ENCODE results near the gene SERGEF.

SERGEF gene

DNA sequence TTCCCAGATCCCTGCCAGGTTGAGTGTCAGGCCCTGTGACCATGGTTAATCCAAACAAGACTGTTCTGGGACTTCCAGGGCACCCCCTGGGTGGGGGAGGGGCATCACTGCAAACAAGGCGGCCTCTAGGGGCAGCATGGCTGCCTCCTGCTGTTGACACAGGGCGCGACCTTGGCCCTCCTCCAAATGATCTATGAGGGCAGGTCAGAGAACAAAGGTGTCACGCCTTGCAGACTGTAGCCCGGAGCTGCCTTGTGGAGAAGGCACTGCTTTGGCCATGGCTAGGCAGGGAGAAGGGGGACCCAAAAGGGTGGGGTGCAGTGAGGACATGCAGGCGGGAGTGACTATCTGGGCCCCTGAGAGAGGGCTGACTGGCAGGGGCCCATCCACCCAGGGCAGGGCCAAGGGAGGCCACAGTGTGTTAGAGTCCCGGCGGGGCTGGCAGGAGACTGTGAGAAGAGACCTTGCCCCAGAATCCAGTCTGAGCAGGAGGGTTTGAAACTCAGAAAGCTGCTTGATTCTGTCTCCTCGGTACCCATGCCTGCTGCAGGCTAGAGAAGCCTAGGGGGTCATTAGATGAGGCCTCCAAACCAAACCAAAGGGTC lies 242.7 kb downstream of the SERGEF start:
- DNase-seq, result no peak

DNA sequence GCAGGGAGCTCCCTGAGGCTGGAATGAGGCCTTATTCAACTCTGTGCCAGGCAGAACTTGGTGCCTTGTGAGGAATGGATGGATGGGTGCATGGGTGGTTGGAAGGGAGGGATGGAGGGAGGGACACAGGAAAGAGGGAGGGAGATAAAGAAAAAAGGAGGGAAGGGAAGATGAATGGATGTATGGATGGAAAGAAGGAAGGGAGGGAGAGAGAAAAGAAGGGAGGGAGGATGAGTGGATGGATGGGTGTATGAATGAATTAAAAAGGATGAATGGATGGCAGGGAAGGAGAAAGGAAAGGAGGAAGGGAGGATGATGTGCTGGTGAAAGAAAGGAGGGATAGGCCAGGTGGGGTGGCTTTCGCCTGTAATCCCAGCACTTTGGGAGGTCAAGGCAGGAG lies 243.6 kb downstream of the SERGEF start:
- no peak for DNase-seq

DNA sequence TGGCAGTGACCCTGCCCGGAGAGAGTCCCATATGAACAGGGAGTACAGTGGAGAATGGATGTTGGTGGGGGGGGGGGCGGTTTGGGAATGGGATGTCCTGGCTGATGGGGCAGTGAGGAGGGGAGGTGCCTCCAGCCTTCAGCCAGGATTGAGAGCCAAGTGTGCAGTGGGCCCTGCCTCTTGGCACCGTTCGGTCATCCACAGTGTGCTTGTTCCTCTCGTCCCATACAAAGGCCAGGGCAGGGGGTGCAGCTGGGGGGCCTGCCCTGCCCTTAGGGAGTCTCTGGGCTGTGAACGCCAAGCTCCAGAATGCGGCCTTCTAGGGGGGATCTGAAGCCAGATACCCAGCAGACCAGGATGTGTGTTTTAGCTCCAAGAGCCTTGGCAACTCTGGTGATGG lies 244.3 kb downstream of the SERGEF start:
- no peak for DNase-seq

DNA sequence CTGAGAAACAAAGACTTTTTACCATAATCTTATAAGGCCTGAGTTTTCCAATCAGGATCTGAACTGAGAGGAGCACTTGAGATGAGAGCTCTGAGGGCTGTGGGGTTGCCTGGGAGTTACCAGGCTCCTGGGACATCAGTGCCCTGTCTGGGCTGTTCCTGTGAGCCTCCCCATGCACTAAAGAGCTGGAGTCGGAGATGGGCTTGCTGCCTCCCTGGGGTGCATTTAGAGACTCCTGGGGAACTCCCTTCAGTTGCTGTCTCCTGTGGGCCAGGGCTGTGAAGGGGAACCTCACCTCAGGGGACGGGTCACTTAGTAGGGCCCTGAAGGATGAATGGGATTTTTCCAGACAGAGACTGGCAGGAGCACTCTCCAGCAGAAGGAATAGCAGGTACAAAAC lies 244.9 kb downstream of the SERGEF start:
- DNase-seq, result no peak

DNA sequence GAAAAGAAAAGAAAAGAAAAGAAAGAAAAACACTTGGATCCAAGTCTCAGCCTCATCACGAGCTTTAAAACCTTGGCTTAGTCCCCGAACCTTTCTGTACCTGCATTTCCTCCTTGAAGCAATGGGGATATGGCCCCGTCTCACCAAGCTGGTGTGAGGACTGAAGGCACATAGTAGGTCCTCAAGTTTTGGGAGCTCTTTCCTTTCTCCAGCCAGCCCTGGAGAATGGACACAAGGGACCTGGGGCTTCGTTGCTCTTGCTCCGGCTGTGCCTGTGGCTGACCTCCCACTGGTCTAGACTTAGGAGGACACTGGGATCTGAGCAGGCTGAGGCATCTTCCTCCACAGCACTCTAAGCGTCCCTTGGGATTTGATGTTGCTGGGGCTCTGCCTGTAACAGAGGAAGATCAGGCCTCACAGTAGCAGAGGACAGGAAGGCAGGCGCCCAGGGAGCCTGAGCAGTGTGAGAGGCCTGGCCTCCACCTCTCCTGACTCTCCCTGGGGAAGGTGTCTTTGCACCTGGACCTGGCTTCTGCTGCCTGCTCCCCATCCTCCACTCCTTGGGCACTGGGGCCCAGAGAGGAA lies 245.5 kb downstream of the SERGEF start:
- DNase-seq, result no peak

DNA sequence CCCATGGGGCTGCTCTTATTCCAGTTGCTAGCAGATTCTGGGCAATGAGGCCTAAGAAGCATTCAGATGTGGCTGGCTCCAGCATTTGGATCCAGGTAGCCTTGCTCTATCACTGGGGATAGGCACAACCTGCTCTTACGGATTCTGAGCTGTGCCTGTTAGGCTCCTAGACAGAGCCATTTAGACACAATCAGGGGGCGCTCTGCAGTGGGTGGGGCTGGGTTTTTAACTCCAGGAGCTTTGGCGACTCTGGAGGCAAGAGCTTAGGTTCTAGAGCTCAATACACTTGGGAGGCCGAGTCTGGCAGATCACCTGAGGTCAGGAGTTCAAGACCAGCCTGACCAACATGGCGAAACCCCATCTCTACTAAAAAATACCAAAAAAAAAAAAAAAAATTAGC lies 246.3 kb downstream of the SERGEF start:
- DNase-seq, result no peak

DNA sequence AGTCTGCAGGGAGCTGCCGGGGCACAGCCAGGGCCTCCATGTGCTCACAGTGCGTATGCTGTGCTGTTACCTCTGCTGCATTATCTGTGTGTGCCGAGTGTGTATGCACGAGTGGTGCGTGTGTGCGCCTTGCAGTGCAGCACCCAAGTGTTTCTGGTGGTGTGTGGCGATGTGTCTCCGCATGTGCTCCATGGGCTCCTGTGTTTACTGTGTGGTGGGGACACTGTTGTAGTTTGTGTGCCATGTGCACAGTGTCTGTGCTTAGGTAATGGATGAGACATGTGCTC lies 246.8 kb downstream of the SERGEF start:
- no peak for DNase-seq

DNA sequence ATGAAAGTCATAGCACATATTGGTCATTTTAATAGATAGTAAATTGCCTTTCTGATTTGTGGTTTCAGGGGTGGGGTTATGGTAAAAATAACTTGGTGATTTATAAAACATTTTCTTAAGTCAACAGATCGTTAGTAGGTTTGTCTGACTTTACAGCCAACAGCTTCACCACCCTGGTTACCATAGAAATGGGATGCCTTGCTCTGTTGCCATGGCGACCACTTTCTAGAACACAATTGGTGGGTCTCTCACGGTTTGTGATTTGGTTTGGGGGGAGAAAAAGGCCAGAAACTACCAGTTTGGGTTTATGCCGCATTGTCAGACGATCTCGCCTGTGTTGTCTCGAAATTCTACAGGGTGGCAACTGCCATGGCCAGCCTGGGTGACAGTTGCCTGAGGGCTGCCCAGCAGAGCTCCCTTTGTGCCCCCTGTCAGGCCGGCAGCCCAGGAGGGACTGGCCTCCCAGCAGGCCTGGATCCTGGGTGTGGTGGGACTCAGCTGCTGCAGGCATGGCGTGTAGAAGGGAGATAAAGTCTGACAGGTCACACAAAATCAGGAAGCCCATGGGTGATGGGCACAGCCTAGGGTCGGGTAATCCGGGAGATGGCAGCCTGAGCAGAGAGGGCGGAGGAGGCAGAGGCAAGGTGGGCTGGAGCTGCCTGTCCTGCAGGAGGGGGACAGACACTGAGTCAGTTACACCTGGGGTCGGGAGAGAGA lies 247.3 kb downstream of the SERGEF start:
- DNase-seq, result no peak

DNA sequence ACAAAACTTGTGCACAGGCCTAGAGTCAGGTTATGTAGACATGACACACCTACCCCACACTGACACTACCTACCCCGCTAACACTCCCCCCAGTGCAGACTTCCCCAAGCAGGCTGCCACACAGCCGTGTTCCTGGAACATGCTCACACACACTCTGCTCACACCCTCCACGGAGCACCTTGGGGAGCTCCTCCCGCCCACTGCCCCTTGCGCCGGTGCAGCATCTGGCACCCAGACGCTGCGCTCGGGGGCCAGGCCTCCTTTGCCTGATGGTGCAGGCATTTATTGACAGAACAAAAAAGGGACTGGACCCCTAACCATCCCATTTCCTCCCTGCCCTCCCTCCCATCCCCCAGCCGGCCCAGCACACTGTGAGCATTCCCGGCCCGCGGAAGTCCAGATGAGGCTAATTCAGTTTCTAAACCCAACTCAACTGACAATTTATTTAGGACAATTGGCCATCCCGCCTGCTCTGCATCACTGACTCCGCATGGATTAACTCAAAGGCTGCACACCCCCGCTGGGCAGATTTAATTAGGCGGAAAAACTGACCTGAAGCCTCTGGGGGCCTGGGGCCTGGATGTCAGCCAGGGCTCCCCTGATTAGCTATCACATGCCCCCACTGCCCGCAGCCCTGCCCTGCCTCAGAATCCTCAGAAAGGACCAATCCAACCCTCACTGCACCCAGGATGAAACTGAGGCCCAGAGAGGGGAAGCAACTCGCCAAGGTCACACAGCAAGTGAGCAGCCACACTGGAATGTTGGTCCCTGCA lies 248.2 kb downstream of the SERGEF start:
- DNase-seq, result no peak

DNA sequence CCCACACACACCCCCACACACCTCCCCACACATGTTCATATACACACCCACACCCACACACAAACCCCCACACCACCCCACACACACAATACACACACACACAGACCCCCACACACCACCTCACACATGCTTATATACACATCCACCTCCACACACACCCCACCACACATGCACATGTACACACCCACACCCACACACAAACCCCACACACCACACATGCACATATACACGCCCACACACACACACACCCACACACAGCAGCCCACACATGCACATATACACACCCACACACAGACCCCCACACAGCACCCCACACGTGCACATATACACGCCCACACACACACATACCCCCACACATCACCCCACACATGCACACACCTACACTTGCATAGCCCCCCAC lies 249.1 kb downstream of the SERGEF start:
- DNase-seq, result no peak

DNA sequence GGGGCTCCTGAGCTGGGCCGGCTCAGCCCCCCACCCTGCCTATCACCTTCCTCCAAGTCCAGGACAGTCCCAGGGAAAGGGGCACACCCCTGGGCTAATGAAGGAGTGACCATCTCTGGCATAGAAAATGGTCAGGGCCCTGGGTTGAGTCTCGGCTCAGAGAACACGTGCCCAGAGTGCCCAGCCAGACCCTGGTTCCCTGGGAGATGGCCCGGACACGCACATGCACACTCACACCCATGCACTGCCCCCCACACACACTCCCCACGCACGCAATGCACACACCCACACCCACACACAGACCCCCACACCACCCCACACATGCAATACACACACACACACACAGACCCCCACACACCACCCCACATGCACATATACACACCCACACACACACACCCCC lies 249.6 kb downstream of the SERGEF start:
- DNase-seq, result no peak

DNA sequence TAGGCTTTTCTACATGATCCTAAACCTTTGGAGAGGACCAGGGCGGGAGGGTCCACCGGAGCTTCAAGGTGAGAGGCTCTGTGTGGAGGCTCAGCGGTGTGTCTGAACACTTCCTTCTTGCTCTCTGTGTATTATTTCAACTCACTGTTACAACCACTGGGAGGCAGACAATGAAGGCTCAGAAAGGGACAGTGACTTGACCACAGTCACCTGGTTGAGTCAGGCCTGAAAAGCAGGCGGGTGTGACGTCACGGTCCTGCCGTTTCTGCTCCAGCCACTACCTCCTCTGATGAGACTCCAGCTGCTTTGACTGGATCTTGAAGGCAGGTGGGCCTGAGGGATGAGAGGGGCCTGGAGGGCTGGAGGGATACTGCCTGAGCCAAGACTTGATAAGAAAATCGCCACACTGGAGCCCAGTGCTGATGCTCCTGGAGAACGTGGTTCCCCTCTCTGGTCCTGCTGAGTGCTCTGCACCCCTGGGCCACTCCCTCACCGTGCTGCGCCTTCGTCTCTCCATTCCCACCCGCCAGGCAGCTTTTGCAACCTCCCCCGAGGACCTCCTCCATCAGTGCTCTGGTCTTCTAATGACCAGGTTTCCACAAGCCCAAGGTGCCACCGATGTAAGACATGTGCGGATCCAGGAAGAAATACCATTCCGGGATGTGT lies 250.4 kb downstream of the SERGEF start:
- DNase-seq, result no peak

DNA sequence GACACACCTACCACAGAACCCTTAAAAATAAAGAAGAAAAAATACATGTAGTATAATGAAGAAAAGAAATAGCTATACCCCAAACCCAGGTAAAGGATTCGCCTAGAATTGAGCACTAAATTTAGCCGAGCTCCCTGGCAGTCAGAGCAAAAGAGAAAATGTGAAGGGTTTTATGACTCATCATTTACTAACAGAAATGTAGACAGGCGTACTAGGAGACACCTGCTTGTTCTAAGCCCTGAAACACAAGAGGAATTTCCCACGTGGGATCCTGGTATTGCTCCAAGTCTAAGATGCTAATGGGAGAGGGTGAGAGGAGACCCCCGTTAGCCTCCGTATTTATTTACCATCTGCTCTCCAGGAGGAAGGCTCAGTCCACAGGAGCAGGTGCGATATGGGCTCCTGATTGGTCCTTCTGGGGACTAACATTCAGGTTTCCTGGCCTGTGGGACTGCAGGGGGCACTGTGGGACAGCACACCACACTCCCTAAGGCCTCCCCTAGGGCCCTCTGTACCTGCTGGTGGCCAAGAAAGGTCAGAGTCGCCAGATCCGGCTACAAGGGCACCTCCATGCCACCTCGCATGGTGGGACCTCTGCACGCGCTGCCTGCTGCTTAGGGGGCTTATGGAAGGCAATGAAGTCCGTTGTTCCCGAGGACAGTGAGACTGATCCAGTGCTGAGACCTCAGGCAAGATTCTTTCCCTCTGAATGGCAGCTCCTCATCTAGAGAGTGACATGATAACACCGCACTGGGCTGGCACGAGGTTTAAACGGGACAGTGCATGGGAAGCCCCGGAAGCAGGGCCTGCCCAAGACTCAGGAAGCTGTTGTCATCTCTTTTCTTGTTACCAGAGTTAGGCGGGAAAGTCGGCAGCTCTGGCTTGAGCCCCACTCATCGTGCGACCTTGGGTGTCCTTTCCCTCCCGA lies 252.5 kb downstream of the SERGEF start:
- no peak for DNase-seq

DNA sequence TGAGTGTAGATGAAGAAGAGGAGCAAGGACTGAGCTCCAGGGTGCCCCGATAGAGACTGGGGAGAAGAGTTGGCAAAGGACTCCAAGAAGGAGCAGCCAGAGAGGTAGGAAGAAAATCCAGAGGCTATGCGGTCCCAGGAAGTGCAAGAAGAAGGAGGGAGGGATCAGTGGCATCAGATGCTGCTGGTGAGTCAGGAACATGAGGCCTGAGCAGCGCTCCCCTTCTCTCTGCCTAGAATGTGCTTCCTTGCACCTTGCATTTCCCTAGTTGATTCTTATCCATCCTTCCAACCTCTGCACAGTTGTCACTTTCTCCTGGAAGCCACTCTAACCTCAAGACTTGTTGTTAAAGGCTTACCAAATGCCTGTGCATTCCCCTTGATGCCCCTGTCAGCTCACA lies 257.0 kb downstream of the SERGEF start:
- no peak for DNase-seq

DNA sequence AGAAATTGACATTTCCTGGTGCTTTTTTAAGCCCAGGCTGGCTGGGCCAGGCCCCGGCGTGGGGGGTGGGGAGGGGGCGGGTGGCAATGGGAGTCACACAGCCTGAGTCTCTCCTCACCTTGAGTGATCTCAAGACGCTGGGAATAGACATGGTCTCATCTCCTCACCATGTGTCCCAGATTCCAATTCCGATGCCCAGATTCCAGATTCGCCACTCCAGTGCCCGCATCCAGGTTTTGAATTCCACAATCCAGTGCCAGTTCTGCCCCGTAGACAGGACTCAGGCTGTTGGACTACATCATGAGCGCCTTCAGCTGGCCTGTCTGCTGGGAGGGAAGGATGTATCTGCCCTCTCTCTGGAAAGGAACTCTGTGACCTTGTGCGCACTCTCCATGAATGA lies 259.2 kb downstream of the SERGEF start:
- no peak for DNase-seq

DNA sequence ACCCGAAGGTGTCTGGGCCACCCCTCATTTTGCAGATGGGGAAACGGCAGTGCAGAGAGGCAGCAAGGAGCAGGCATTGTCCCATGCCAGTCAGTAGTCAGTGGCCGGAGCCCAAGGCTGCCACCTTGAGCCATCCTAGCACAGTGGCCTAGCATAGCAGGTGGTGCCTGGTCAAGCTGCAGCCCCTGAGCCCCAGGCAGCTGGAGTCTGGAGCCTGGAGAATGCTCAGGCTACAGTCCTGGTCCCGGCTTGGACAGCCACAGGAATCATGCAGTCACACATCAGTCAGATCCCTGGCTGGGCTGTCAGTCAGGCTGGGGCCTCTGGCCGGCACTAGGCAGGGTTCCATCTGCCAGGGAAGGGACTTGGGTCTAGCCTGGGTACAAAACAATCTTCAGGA lies 259.7 kb downstream of the SERGEF start:
- no peak for DNase-seq

DNA sequence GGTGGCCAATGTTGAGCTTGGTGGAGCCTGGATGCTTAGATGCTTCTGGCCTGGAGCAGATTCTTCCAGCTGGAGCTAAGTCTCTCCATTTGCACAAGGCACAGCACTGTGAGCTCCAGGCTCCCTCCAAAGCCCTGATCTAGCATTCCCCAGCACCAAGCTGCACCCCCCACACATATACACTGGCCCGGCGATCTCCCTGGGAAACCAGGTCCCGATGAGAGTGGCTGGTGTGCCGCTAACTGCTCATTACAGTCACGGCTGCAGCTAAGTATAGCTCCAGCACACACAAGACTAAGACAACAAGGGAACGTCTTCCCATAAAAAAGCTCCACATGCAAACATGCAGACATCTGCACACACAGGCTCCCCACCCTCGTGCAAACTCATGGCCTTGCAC lies 260.7 kb downstream of the SERGEF start:
- no peak for DNase-seq

DNA sequence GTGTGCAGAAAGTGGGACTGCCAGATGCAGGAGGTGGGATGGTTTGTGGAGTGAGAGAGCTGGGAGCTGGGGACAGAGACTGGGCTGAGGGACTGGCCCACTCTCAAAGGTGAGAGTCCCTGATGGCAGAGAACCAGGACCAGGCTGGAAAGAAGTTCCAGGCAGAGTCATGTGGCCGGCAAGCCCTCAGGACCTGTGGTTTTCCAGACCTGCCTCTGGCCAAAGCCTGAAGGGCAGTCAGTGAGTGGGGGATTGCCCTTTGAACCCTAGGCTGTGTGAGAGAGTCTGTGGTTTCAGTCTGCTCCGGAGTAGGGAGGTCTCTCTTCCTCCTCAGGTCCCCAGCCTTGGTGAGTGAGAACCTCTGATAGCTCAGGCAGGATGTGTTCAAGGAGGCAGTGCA lies 261.3 kb downstream of the SERGEF start:
- no peak for DNase-seq

DNA sequence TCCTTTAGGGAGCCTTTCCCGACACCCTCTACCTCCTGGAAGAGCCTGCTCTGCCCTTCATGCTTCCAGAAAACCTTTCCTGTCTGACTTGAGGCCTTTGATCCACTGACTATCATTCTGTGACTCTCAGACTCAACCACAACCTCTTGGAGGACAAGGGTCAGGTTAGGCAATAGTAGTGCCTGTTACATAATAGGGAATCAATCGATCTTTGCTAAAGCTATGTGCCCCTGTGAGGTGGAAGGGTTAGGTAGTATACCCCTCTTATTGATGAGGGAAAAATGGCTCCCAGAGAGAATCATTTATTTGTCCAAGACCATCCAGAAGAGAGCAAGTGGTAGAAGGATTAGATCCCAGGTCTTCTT lies 262.1 kb downstream of the SERGEF start:
- DNase-seq, result no peak

DNA sequence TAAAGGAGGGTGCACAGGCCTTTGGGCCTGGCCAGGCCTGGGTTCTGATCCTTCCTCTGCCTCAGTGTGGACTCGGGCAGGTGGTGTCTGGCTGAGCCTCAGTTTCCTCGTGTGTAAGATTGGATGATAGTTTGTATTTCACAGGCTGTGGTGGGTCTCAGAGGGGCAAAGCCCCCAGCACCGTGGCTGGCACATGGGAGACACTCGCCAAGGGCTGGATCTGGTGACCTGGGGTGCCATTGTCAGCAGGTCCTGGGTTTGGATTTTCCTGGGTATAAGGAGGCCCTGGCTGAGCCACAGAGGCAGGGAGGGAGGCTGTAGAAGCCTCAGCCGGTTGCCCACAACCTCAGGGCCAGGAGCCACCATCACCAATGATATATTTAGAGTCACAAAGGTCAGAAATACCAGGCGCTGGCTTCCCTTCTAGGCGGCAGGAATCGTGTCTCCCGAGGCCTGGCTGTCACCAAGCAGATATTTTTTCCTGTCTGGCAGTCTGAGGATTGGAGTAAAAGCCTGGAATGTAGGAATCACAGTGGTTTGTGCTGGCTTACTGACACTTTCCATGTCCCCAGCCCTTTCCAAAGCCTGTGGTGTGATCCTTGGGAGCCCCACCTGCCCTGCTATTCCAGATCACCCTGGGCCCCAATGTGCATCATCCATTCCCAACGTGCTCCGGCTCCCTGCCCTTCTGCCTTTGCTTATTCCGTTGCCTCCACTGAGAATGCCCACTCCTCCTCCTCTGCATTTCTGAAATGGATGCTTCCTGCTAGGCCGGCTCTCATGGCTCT lies 262.6 kb downstream of the SERGEF start:
- DNase-seq, result no peak

All from right kidney (tissue), 1 donor.